ENCODE measurements around the gene TUBA4B. TPM values are rescaled to one million over a fixed set of nuclear protein-coding genes. Genes with fewer than 3 reads are reported as not detected.

The TUBA4B gene
- total RNA-seq, 1 experiment from 2014 or later = not detected

GRCh38 chr2:219253753-219254589 lies 928 bp downstream of the TUBA4B start, which contains the start of gene TUBA4A:
Gene TUBA4A (minus strand): TSS chr2:219253918. CDS start chr2:219253858, 60 bp downstream.
- Histone ChIP-seq H4K91ac (ENCODE audit: insufficient read length, low read depth, low read length) (no peak within 1 kb of the TSS), H2BK12ac (ENCODE audit: insufficient read length, low read depth, low read length) (no peak within 1 kb of the TSS), H3K79me1 (ENCODE audit: insufficient read depth, low read depth, low read length, poor library complexity, severe bottlenecking) (no peaks in the 10 kb centered on the region), H4K20me1 (ENCODE audit: control insufficient read depth, insufficient read depth, insufficient read length) (no peaks in the 10 kb centered on the region), H2BK5ac (ENCODE audit: insufficient read length, low read length) (no peak within 1 kb of the TSS), H2BK20ac (ENCODE audit: low read depth, low read length, poor library complexity, severe bottlenecking) (no peak within 1 kb of the TSS), H3K23ac (ENCODE audit: insufficient read length, low read depth, low read length) (no peak within 1 kb of the TSS), H4K5ac (ENCODE audit: insufficient read length, low read depth, low read length) (no peak within 1 kb of the TSS), H3T11ph (ENCODE audit: low read length) (no peak within 1 kb of the TSS), H3K4me1 (ENCODE audit: insufficient read depth, low read length) (peaks cover 3% of the 10 kb centered on the region; the same call in 1 of the 2 replicates), H4K8ac (replicated peaks; ENCODE audit: insufficient read length, low read depth, low read length) (no peak within 1 kb of the TSS), H3K9me3 (ENCODE audit: control insufficient read depth, low read depth, low read length) (no peaks in the 10 kb centered on the region), H3K9ac (ENCODE audit: extremely low read depth, insufficient read length, low read length) (no peak within 1 kb of the TSS), H3K23me2 (ENCODE audit: insufficient read length, low read depth, low read length, poor library complexity, severe bottlenecking) (peaks cover 22% of the 10 kb centered on the region), H3K14ac (ENCODE audit: insufficient read depth, low read length) (0 out of 2 replicates have a peak within 1 kb of the TSS, but pooled peaks have one; percentile 42), H2AFZ (ENCODE audit: low read length) (no peak within 1 kb of the TSS), H3K79me2 (ENCODE audit: insufficient read depth, low read length) (no peaks in the 10 kb centered on the region), H3K56ac (ENCODE audit: insufficient read length, low read depth, low read length) (no peak within 1 kb of the TSS), H2BK15ac (ENCODE audit: low read depth, low read length) (no peak within 1 kb of the TSS), H2AK5ac (ENCODE audit: insufficient read length, low read length) (no peak within 1 kb of the TSS), H3K4ac (ENCODE audit: low read depth, low read length) (no peak within 1 kb of the TSS), H2BK120ac (ENCODE audit: low read depth, low read length, poor library complexity, severe bottlenecking) (no peak within 1 kb of the TSS), H3K18ac (ENCODE audit: insufficient read length, low read depth, low read length) (peak within 1 kb of the TSS; percentile 39), H3K27me3 (ENCODE audit: insufficient read depth, low read length) (peaks cover 21% of the 10 kb centered on the region), H3K27ac (ENCODE audit: insufficient read length, low read depth, low read length) (no peak within 1 kb of the TSS), H3K4me2 (ENCODE audit: insufficient read depth, insufficient read length, low read length) (peak within 1 kb of the TSS; percentile 72)
- peak; percentile 91 for DNase-seq
- no CpG with 5 or more reads among the region's 76 CpGs for WGBS (ENCODE audit: extremely low coverage, insufficient read length, low lambda C conversion rate)
- Mint-ChIP-seq H3K4me1 (peaks cover 26 to 32% of the 10 kb centered on the region in 2 experiments), H3K27me3 (ENCODE audit: low read depth) (peaks cover 77% of the 10 kb centered on the region), H3K36me3 (ENCODE audit: insufficient read depth in 1 of 3, low read depth in 3 of 3) (peaks cover 9 to 18% (median 11%) of the 10 kb centered on the region in 3 experiments; a peak in 5 of 7 replicates), H3K27ac (no peak within 1 kb of the TSS), H3K4me3 (peak within 1 kb of the TSS; percentile 69 to 88), H3K9me3 (peaks cover 0 to 2% of the 10 kb centered on the region in 2 experiments; a peak in 3 of 5 replicates)
- TF ChIP-seq, protein P1, sequence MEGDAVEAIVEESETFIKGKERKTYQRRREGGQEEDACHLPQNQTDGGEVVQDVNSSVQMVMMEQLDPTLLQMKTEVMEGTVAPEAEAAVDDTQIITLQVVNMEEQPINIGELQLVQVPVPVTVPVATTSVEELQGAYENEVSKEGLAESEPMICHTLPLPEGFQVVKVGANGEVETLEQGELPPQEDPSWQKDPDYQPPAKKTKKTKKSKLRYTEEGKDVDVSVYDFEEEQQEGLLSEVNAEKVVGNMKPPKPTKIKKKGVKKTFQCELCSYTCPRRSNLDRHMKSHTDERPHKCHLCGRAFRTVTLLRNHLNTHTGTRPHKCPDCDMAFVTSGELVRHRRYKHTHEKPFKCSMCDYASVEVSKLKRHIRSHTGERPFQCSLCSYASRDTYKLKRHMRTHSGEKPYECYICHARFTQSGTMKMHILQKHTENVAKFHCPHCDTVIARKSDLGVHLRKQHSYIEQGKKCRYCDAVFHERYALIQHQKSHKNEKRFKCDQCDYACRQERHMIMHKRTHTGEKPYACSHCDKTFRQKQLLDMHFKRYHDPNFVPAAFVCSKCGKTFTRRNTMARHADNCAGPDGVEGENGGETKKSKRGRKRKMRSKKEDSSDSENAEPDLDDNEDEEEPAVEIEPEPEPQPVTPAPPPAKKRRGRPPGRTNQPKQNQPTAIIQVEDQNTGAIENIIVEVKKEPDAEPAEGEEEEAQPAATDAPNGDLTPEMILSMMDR (conservative IDR thresholded peaks at IDR 0.05) = 0 out of 3 replicates have a peak, but pooled peaks have one; percentile 12
